ENCODE measurements around the gene F2. TPM values are rescaled to one million over a fixed set of nuclear protein-coding genes. Genes with fewer than 3 reads are reported as not detected.
"Not testable (repeated sequence)": the region's sequence is repeated elsewhere in the genome, so short reads cannot be mapped to it uniquely, and the experiment has no call there.

F2 gene
- total RNA-seq, 1 experiment from 2014 or later, result not detected

DNA sequence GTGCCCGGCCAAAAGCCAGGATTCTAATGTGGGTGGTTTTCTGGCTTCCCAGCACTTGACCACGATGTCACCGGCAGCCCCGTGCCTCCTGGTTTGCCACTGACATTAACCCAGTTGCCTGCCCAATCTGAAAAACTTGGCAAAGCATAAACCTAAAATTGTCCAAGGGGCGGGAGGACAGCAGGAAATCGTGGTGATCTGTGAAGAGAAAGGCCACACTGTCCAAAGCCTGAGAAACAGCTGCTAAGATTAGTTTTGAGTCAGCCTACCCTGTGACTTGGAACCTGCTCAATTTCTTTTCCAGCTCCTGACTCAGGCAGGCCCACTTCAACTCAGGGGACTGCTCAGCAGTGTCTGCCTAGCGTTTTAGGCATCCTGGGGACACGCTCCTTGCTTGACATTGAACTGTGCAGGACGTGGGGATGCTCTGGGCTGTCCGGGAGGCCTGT is 8.2 kb upstream of the F2 start:
- Histone ChIP-seq H3K4me3 (ENCODE audit: low read length) (no peak overlapping the region), H2AFZ (ENCODE audit: low read length) (no peak overlapping the region), H3K4me2 (ENCODE audit: low read length) (no peak overlapping the region), H3K79me2 (ENCODE audit: low read length) (no peaks in the 10 kb centered on the region), H3K9ac (ENCODE audit: low read length) (no peak overlapping the region), H3K36me3 (ENCODE audit: low read depth, low read length) (no peaks in the 10 kb centered on the region), H3K27ac (ENCODE audit: low read length) (peak overlapping the region; percentile 28), H3K9me3 (ENCODE audit: low read length) (no peaks in the 10 kb centered on the region), H3K9me2 (replicated peaks; ENCODE audit: low read length) (no peaks in the 10 kb centered on the region), H3K4me1 (ENCODE audit: insufficient read depth, low read length) (peaks cover 12% of the 10 kb centered on the region), H4K20me1 (ENCODE audit: low read length) (no peaks in the 10 kb centered on the region), H3F3A (ENCODE audit: low read length, unreplicated experiment) (no peaks in the 10 kb centered on the region), H3K27me3 (ENCODE audit: low read length) (no peaks in the 10 kb centered on the region)
- peak; percentile 43 for DNase-seq
- ATAC-seq, result peak; percentile 85
- BruUV-seq (replicated peaks), result no TSS peak
- ChIA-PET CTCF (no interaction called here), POLR2A (ENCODE audit: unreplicated experiment) (interaction anchor here (0.6 kb wide), 1 partner anchor 17 kb away, joined by 11 read pairs; no protein-coding TSS in a partner anchor)
- intact Hi-C loops (cut with micrococcal nuclease), result no loop called here
- TF ChIP-seq, protein P1, sequence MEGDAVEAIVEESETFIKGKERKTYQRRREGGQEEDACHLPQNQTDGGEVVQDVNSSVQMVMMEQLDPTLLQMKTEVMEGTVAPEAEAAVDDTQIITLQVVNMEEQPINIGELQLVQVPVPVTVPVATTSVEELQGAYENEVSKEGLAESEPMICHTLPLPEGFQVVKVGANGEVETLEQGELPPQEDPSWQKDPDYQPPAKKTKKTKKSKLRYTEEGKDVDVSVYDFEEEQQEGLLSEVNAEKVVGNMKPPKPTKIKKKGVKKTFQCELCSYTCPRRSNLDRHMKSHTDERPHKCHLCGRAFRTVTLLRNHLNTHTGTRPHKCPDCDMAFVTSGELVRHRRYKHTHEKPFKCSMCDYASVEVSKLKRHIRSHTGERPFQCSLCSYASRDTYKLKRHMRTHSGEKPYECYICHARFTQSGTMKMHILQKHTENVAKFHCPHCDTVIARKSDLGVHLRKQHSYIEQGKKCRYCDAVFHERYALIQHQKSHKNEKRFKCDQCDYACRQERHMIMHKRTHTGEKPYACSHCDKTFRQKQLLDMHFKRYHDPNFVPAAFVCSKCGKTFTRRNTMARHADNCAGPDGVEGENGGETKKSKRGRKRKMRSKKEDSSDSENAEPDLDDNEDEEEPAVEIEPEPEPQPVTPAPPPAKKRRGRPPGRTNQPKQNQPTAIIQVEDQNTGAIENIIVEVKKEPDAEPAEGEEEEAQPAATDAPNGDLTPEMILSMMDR (conservative IDR thresholded peaks at IDR 0.05; ENCODE audit: low read depth, low read length), result no peak
- TF ChIP-seq EZH2phosphoT487 (IDR thresholded peaks at IDR 0.05; ENCODE audit: borderline replicate concordance, low read length), result no peak
- TF ChIP-seq EZH2 (IDR thresholded peaks at IDR 0.05; ENCODE audit: low read length, unreplicated experiment), result no peak

DNA sequence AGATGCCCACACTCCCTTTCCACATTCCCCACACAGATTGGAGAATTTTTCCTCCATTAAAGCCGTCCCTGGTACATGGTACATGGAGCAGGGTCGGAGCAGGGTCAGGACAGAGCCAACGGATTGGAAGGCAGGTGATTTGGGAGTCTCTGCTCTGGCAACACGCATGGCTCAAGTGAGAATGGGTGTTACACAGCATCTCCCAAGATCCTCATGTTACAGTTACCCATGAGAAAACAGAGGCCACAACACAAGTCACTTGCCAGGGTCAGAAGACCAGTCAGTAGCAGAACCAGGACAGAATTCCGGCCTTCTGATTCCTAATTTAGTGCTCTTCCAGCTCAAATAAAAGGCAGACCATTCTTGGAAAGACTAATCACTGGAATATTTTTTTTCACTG is 7.7 kb upstream of the F2 start:
- no peaks in the 10 kb centered on the region for H3K36me3 ChIP-seq (ENCODE audit: low read depth, low read length)
- H3K9me2 ChIP-seq (replicated peaks; ENCODE audit: low read length), result no peaks in the 10 kb centered on the region
- peaks cover 12% of the 10 kb centered on the region for H3K4me1 ChIP-seq (ENCODE audit: insufficient read depth, low read length)
- no peak overlapping the region for H3K9ac ChIP-seq (ENCODE audit: low read length)
- no peak for ATAC-seq
- no peaks in the 10 kb centered on the region for H3K27me3 ChIP-seq (ENCODE audit: low read length)
- H2AFZ ChIP-seq (ENCODE audit: low read length), result no peak overlapping the region
- no peak for DNase-seq
- H3F3A ChIP-seq (ENCODE audit: low read length, unreplicated experiment), result no peaks in the 10 kb centered on the region
- H3K4me3 ChIP-seq (ENCODE audit: low read length), result no peak overlapping the region
- no peaks in the 10 kb centered on the region for H3K79me2 ChIP-seq (ENCODE audit: low read length)
- TF ChIP-seq, protein P1 (conservative IDR thresholded peaks at IDR 0.05; ENCODE audit: low read depth, low read length), result no peak
- CTCF ChIA-PET, result no interaction called here
- H3K27ac ChIP-seq (ENCODE audit: low read length), result peak overlapping the region; percentile 28
- no TSS peak for BruUV-seq (replicated peaks)
- intact Hi-C loops (cut with micrococcal nuclease), result no loop called here
- H3K9me3 ChIP-seq (ENCODE audit: low read length), result no peaks in the 10 kb centered on the region
- no peaks in the 10 kb centered on the region for H4K20me1 ChIP-seq (ENCODE audit: low read length)
- POLR2A ChIA-PET (ENCODE audit: unreplicated experiment), result interaction anchor here (0.6 kb wide), 1 partner anchor 17 kb away, joined by 11 read pairs; no protein-coding TSS in a partner anchor
- H3K4me2 ChIP-seq (ENCODE audit: low read length), result no peak overlapping the region

- Histone ChIP-seq H3K9ac (ENCODE audit: low read length) (no peak overlapping the region), H3K9me3 (ENCODE audit: low read length) (no peaks in the 10 kb centered on the region), H4K20me1 (ENCODE audit: low read length) (no peaks in the 10 kb centered on the region), H3F3A (ENCODE audit: low read length, unreplicated experiment) (no peaks in the 10 kb centered on the region), H3K27me3 (ENCODE audit: low read length) (no peaks in the 10 kb centered on the region), H3K4me2 (ENCODE audit: low read length) (no peak overlapping the region), H3K36me3 (ENCODE audit: low read depth, low read length) (no peaks in the 10 kb centered on the region), H2AFZ (ENCODE audit: low read length) (no peak overlapping the region), H3K4me1 (ENCODE audit: insufficient read depth, low read length) (peaks cover 16% of the 10 kb centered on the region), H3K27ac (ENCODE audit: low read length) (no peak overlapping the region), H3K4me3 (ENCODE audit: low read length) (no peak overlapping the region), H3K79me2 (ENCODE audit: low read length) (no peaks in the 10 kb centered on the region), H3K9me2 (replicated peaks; ENCODE audit: low read length) (no peaks in the 10 kb centered on the region)
- ChIA-PET CTCF (no interaction called here), POLR2A (ENCODE audit: unreplicated experiment) (no interaction called here)
- no peak for ATAC-seq
- DNase-seq, result no peak
- BruUV-seq (replicated peaks), result no TSS peak
- TF ChIP-seq EZH2phosphoT487 (IDR thresholded peaks at IDR 0.05; ENCODE audit: borderline replicate concordance, low read length) (no peak), EZH2 (IDR thresholded peaks at IDR 0.05; ENCODE audit: low read length, unreplicated experiment) (no peak)
- TF ChIP-seq, protein P1 (conservative IDR thresholded peaks at IDR 0.05; ENCODE audit: low read depth, low read length), result no peak
- intact Hi-C loops (cut with micrococcal nuclease), result no loop called here
Measured at GRCh38 chr11:46712874-46713576, 6.0 kb upstream of the F2 start.

DNA sequence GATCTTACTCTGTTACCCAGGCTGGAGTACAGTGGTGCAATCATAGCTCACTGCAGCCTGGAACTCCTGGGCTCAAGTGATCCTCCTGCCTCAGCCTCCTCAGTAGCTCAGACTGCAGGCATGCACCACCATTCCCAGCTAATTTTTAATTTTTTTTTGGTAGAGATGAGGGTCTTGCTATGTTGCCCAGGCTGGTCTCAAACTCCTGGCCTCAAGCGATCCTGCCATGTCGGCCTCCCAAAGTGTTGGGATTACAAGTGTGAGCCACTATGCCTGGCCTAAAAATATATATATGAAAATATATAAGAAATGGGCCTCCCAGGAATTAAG is 1.2 kb upstream of the F2 start:
- H3K9me3 ChIP-seq (ENCODE audit: low read length); H3K79me2 ChIP-seq (ENCODE audit: low read length); H4K20me1 ChIP-seq (ENCODE audit: low read length); ATAC-seq; intact Hi-C loops (cut with micrococcal nuclease); DNase-seq; CTCF ChIA-PET; H3K9ac ChIP-seq (ENCODE audit: low read length); BruUV-seq (replicated peaks); H3K9me2 ChIP-seq (replicated peaks; ENCODE audit: low read length); H3F3A ChIP-seq (ENCODE audit: low read length, unreplicated experiment); H3K27me3 ChIP-seq (ENCODE audit: low read length); POLR2A ChIA-PET (ENCODE audit: unreplicated experiment); H3K36me3 ChIP-seq (ENCODE audit: low read depth, low read length); H3K4me3 ChIP-seq (ENCODE audit: low read length): not testable (repeated sequence)
- Histone ChIP-seq H3K4me2 (ENCODE audit: low read length) (0 out of 2 replicates have a peak overlapping the region, but pooled peaks have one; percentile 47), H3K4me1 (ENCODE audit: insufficient read depth, low read length) (peaks cover 23% of the 10 kb centered on the region), H3K27ac (ENCODE audit: low read length) (peak overlapping the region; percentile 8; the same call in 1 of the 2 replicates), H2AFZ (ENCODE audit: low read length) (0 out of 2 replicates have a peak overlapping the region, but pooled peaks have one; percentile 63)

Measured in PC-3 (cell line).